SK-N-SH (cell line): ENCODE results near the gene PPT2. TPM values are rescaled to one million over a fixed set of nuclear protein-coding genes. Genes with fewer than 3 reads are reported as not detected.

Experiments used
- CTCF ChIA-PET: fragments of 300-600, 350-600 bp; formaldehyde crosslinking; extraction: SDS; loops from one replicate; lab custom pipeline; 2021; lab: Yijun Ruan, JAX
- POLR2A ChIA-PET: fragments of 350-600 bp; sonication (Branson Sonifier 250); formaldehyde crosslinking; extraction: SDS; loops from one replicate; lab custom pipeline; 2020; ENCODE audit warnings: antibody characterized with exemption, inconsistent platforms; lab: Yijun Ruan, JAX
- DNase-seq: peaks from one replicate; pipeline ENCODE4 v3.0.0; 2012
- H2AFZ ChIP-seq: fragments of 200-600 bp; sonication (generic); 2 replicates; pipeline ENCODE4 v1.8.1; 2016; ENCODE audit warnings: antibody characterized with exemption, mild to moderate bottlenecking, low read depth
- H3F3A ChIP-seq: fragments of 200-600 bp; sonication (generic); replicated peaks from 2 replicates; pipeline ENCODE3; 2016; ENCODE audit warnings: antibody characterized with exemption, mild to moderate bottlenecking; ENCODE audit not compliant: insufficient read depth
- H3K27ac ChIP-seq, 2 experiments: fragments of 200-500 bp in 1 of 2; fragments of 200-600 bp in 1 of 2; sonication (Bioruptor generic) in 1 of 2; sonication (generic), shearing (Covaris generic) in 1 of 2; 2 replicates each; pipeline versions ENCODE4 v1.5.1 to v1.6.1; 2014 to 2016; ENCODE audit warnings: low read depth in 2 of 2, inconsistent platforms in 1 of 2, low read length in 1 of 2, mild to moderate bottlenecking in 1 of 2, mixed read lengths in 1 of 2
- H3K27me3 ChIP-seq: fragments of 200-600 bp; sonication (generic), shearing (Covaris generic); 2 replicates; pipeline ENCODE4 v1.6.1; 2016; ENCODE audit warnings: mixed run types; ENCODE audit not compliant: insufficient read depth
- H3K36me3 ChIP-seq, 2 experiments: fragments of 200-500 bp in 1 of 2; fragments of 200-600 bp in 1 of 2; sonication (Bioruptor generic) in 1 of 2; sonication (generic) in 1 of 2; replicated peaks in 1 of 2; 2 replicates each; pipeline versions ENCODE3 to v1.5.1; 2014 to 2016; ENCODE audit warnings: low read length in 1 of 2, mild to moderate bottlenecking in 1 of 2; ENCODE audit not compliant: insufficient read depth in 2 of 2, control insufficient read depth in 1 of 2
- H3K4me1 ChIP-seq, 2 experiments: fragments of 200-500 bp in 1 of 2; fragments of 200-600 bp in 1 of 2; sonication (Bioruptor generic) in 1 of 2; sonication (generic), shearing (Covaris generic) in 1 of 2; 2 replicates each; pipeline versions ENCODE4 v1.5.1 to v1.6.1; 2014 to 2016; ENCODE audit warnings: low read depth in 1 of 2, low read length in 1 of 2, mixed run types in 1 of 2; ENCODE audit not compliant: insufficient read depth in 2 of 2, control insufficient read depth in 1 of 2
- H3K4me2 ChIP-seq: fragments of 200-600 bp; sonication (generic), shearing (Covaris generic); 2 replicates; pipeline ENCODE4 v1.6.1; 2017; ENCODE audit warnings: mixed run types
- H3K4me3 ChIP-seq, 2 experiments: fragments of 200-500 bp in 1 of 2; fragments of 200-600 bp in 1 of 2; sonication (Bioruptor generic) in 1 of 2; sonication (generic), shearing (Covaris generic) in 1 of 2; 2 replicates each; pipeline versions ENCODE4 v1.5.1 to v1.8.1; 2014 to 2016; ENCODE audit warnings: low read depth in 2 of 2, inconsistent platforms in 1 of 2, low read length in 1 of 2, mild to moderate bottlenecking in 1 of 2, mixed read lengths in 1 of 2, moderate library complexity in 1 of 2
- H3K79me2 ChIP-seq: fragments of 200-600 bp; sonication (generic); 2 replicates; pipeline ENCODE4 v1.8.1; 2017; ENCODE audit warnings: mild to moderate bottlenecking; ENCODE audit not compliant: insufficient read depth
- H3K9ac ChIP-seq: fragments of 200-600 bp; sonication (generic); 2 replicates; pipeline ENCODE4 v1.6.1; 2017; ENCODE audit warnings: mixed run types
- H3K9me2 ChIP-seq: fragments of 200-600 bp; sonication (generic); 2 replicates; pipeline ENCODE4 v1.6.1; 2017; ENCODE audit warnings: mixed run types
- H3K9me3 ChIP-seq: fragments of 200-600 bp; sonication (generic); 2 replicates; pipeline ENCODE4 v1.6.1; 2017; ENCODE audit warnings: mixed run types, mild to moderate bottlenecking, moderate library complexity
- H4K20me1 ChIP-seq: fragments of 200-600 bp; sonication (generic); 2 replicates; pipeline ENCODE4 v1.6.1; 2017; ENCODE audit warnings: mild to moderate bottlenecking, mixed run types; ENCODE audit not compliant: insufficient read depth
- ELF1 ChIP-seq: IDR thresholded peaks from 2 replicates; pipeline ENCODE4 v1.4.0; 2012
- EP300 ChIP-seq, 2 experiments: IDR thresholded peaks; 2 replicates each; pipeline versions ENCODE4 v1.4.0 to v1.6.1; 2012; ENCODE audit warnings: borderline replicate concordance in 1 of 2, low read depth in 1 of 2, low read length in 1 of 2
- FOSL2 ChIP-seq: IDR thresholded peaks from 2 replicates; pipeline ENCODE4 v1.4.0; 2012; ENCODE audit warnings: low read depth, mild to moderate bottlenecking, moderate library complexity, borderline replicate concordance
- FOXJ3 ChIP-seq: sonication (generic); formaldehyde crosslinking; IDR thresholded peaks from 2 replicates; pipeline ENCODE4 v1.5.1; 2020; ENCODE audit warnings: mild to moderate bottlenecking, missing genetic modification reagents
- FOXM1 ChIP-seq: IDR thresholded peaks from 2 replicates; pipeline ENCODE4 v1.4.0; 2012; ENCODE audit warnings: low read depth, mild to moderate bottlenecking
- GATA2 ChIP-seq: sonication (generic); formaldehyde crosslinking; IDR thresholded peaks from 2 replicates; pipeline ENCODE4 v1.5.0; 2020; ENCODE audit warnings: mild to moderate bottlenecking, missing genetic modification reagents
- JUND ChIP-seq: IDR thresholded peaks from 2 replicates; pipeline ENCODE4 v1.4.0; 2012
- PBX3 ChIP-seq: IDR thresholded peaks from 2 replicates; pipeline ENCODE4; 2012
- RAD21 ChIP-seq: IDR thresholded peaks from 2 replicates; pipeline ENCODE4 v1.6.1; 2012; ENCODE audit warnings: mild to moderate bottlenecking, low read length
- REST ChIP-seq: IDR thresholded peaks from 2 replicates; pipeline ENCODE4 v1.6.1; 2012; ENCODE audit warnings: mild to moderate bottlenecking, low read depth, low read length, moderate library complexity
- SMC3 ChIP-seq: IDR thresholded peaks from 2 replicates; pipeline ENCODE4 v1.6.1; 2012; ENCODE audit warnings: low read depth, low read length, improper control_type of control experiment
- TCF12 ChIP-seq: IDR thresholded peaks from 2 replicates; pipeline ENCODE4 v1.4.0; 2012
- WGBS: methylation state at CpG from one replicate; pipeline ENCODE4 v1.1.6; 2017; ENCODE audit warnings: low lambda C conversion rate; 5-methylcytosine and 5-hydroxymethylcytosine counted together
- polyA plus RNA-seq, 3 experiments: library from polyadenylated mRNA; depleted of rRNA; stranded (reverse); fragments of >200 nt; gene quantifications; 2 replicates each; pipeline ENCODE4 v1.2.3, GENCODE V29; 2012

The PPT2 gene
- polyA plus RNA-seq, 1 of the 3 experiments (the other 2 are of a cell fraction): 32.7 TPM

GRCh38 chr6:32146687-32147086 lies 7.3 kb upstream of the PPT2 start (continued):
- TF ChIP-seq REST (no peak), SMC3 (no peak)

- no peak overlapping the region for H3K27ac ChIP-seq
- no peak overlapping the region for H2AFZ ChIP-seq
- peaks cover 6 to 12% of the 10 kb centered on the region in 2 experiments; a peak in 3 of 4 replicates for H3K4me1 ChIP-seq
- H3K36me3 ChIP-seq: no peaks in the 10 kb centered on the region
- CTCF ChIA-PET: no interaction called here
- H4K20me1 ChIP-seq: no peaks in the 10 kb centered on the region
- TF ChIP-seq FOSL2: no peak
- no peak for TF ChIP-seq RAD21
- TF ChIP-seq PBX3: no peak
- no peak for TF ChIP-seq FOXM1
- no peak for TF ChIP-seq JUND
- no peak for TF ChIP-seq EP300 (IDR thresholded peaks at IDR 0.05; ENCODE audit: borderline replicate concordance in 1 of 2, low read depth in 1 of 2, low read length in 1 of 2)
- no peak for TF ChIP-seq GATA2 (CRISPR knock-in tag)
- TF ChIP-seq FOXJ3 (CRISPR knock-in tag): no peak
- TF ChIP-seq SMC3: no peak
- no peak for TF ChIP-seq TCF12
- TF ChIP-seq ELF1: no peak
- POLR2A ChIA-PET: no interaction called here
- no peak overlapping the region for H3K4me3 ChIP-seq
- 100% methylated on average over 4 of the region's 4 CpGs for WGBS
- H3K9ac ChIP-seq: no peak overlapping the region
- no peaks in the 10 kb centered on the region for H3K9me2 ChIP-seq
- H3K9me3 ChIP-seq: no peaks in the 10 kb centered on the region
- H3K27me3 ChIP-seq: no peaks in the 10 kb centered on the region
- no peak for DNase-seq
- H3K79me2 ChIP-seq: no peaks in the 10 kb centered on the region
- H3F3A ChIP-seq: peaks cover 3% of the 10 kb centered on the region
- H3K4me2 ChIP-seq: no peak overlapping the region
These were observed 6.4 kb upstream of the PPT2 start for GRCh38 chr6:32147401-32148132.
